ENCODE measurements around the gene PXMP2. TPM values are rescaled to one million over a fixed set of nuclear protein-coding genes. Genes with fewer than 3 reads are reported as not detected.

The PXMP2 gene
- total RNA-seq, 6 experiments from 2014 or later: 91.5 to 216 (median 162) TPM

GRCh38 chr12:132695431-132695830, 8.0 kb downstream of the PXMP2 start:
- peaks cover 0 to 41% (median 20%) of the 10 kb centered on the region in 4 donors for H3K36me3 ChIP-seq
- no peaks in the 10 kb centered on the region for H3K27me3 ChIP-seq
- no peak overlapping the region for H3K4me3 ChIP-seq
- DNase-seq: peak; percentile 62 to 89 (median 87)
- intact Hi-C loops (cut with DNase I): no loop called here
- no peaks in the 10 kb centered on the region for H3K9me3 ChIP-seq
- peaks cover 0 to 37% (median 7%) of the 10 kb centered on the region in 4 donors for H3K4me1 ChIP-seq
- peak; percentile 92 to 99 (median 97) for ATAC-seq
- 24% methylated on average over 8 of the region's 12 CpGs for WGBS (ENCODE audit: insufficient coverage, low coverage, low lambda C conversion rate, missing lambda C conversion rate)
- no peak for TF ChIP-seq POLR2A (IDR thresholded peaks at IDR 0.05)
- TF ChIP-seq CTCF (IDR thresholded peaks at IDR 0.05): no peak
- H3K27ac ChIP-seq: peak overlapping the region in 1 of 3 donors; percentile 65

- H3K4me3 ChIP-seq: no peak overlapping the region
- peak overlapping the region in 1 of 3 donors; percentile 56 for H3K27ac ChIP-seq
- ATAC-seq (peak in 1 of 4 donors; percentile 4), DNase-seq (no peak)
- peaks cover 0 to 39% (median 7%) of the 10 kb centered on the region in 4 donors for H3K4me1 ChIP-seq
- intact Hi-C loops (cut with DNase I): no loop called here
- no peaks in the 10 kb centered on the region for H3K27me3 ChIP-seq
- no peaks in the 10 kb centered on the region for H3K9me3 ChIP-seq
- WGBS (ENCODE audit: insufficient coverage, low coverage, low lambda C conversion rate, missing lambda C conversion rate): 76% methylated on average over 5 of the region's 5 CpGs
- TF ChIP-seq POLR2A (IDR thresholded peaks at IDR 0.05): no peak
- TF ChIP-seq CTCF (IDR thresholded peaks at IDR 0.05): no peak
- peaks cover 0 to 55% (median 26%) of the 10 kb centered on the region in 4 donors for H3K36me3 ChIP-seq
Measured at GRCh38 chr12:132698341-132698740, 11.0 kb downstream of the PXMP2 start.

- intact Hi-C loops (cut with DNase I): no loop called here
- 81% methylated on average over 8 of the region's 10 CpGs for WGBS (ENCODE audit: insufficient coverage, low coverage, low lambda C conversion rate, missing lambda C conversion rate)
- peak in 3 of 4 donors; percentile 34 to 63 (median 60) for ATAC-seq
Measured at GRCh38 chr12:132700212-132700822, 12.9 kb downstream of the PXMP2 start.

GRCh38 chr12:132702640-132703039, 15.3 kb downstream of the PXMP2 start:
- Histone ChIP-seq H3K36me3 (peaks cover 0 to 56% (median 18%) of the 10 kb centered on the region in 4 donors), H3K4me3 (no peak overlapping the region), H3K9me3 (no peaks in the 10 kb centered on the region), H3K4me1 (peaks cover 0 to 27% (median 7%) of the 10 kb centered on the region in 4 donors), H3K27ac (no peak overlapping the region), H3K27me3 (no peaks in the 10 kb centered on the region)
- intact Hi-C loops (cut with DNase I): no loop called here
- 89% methylated on average over 3 of the region's 4 CpGs for WGBS (ENCODE audit: insufficient coverage, low coverage, low lambda C conversion rate, missing lambda C conversion rate)
- no peak for TF ChIP-seq CTCF (IDR thresholded peaks at IDR 0.05)
- no peak for TF ChIP-seq POLR2A (IDR thresholded peaks at IDR 0.05)
- DNase-seq (no peak), ATAC-seq (peak in 1 of 4 donors; percentile 12)

More at GRCh38 chr12:132700212-132700822, 12.9 kb downstream of the PXMP2 start:
- Histone ChIP-seq H3K9me3 (no peaks in the 10 kb centered on the region), H3K4me3 (no peak overlapping the region), H3K27me3 (no peaks in the 10 kb centered on the region), H3K36me3 (peaks cover 0 to 74% (median 27%) of the 10 kb centered on the region in 4 donors), H3K4me1 (peaks cover 0 to 35% (median 7%) of the 10 kb centered on the region in 4 donors), H3K27ac (peak overlapping the region in 1 of 3 donors; percentile 13)
- TF ChIP-seq CTCF (IDR thresholded peaks at IDR 0.05): no peak
- no peak for TF ChIP-seq POLR2A (IDR thresholded peaks at IDR 0.05)
- DNase-seq: no peak

All from right lobe of liver (tissue), 6 donors.